Fibroblast of skin of back (primary cell): ENCODE results near the gene AGTPBP1.
A peak's percentile ranks its signal among the peaks of the same experiment; 100 is the strongest.

Source experiments
- DNase-seq: peaks from one replicate; pipeline ENCODE4 v3.0.0-alpha.2; 2013

The AGTPBP1 gene

DNA sequence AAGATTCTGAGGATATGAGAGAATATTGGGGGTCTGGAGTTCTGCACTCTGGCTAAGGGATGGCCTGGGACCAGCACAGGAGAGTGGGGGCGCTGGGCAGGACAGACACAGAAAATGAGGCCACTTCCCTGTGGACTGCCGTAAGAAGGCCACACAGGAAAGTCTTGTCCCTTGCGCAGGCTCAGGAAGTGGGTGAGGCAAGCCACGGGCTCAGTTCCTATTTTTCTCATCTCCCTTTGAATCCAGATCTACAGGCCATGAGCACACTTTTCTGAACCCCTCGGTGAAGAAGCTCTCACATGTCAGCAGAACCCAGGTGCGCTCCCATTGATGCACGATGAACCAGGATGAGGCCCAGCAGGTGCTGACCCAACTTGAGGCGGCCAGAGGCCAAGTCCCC, 207.4 kb downstream of the AGTPBP1 start:
- DNase-seq, result no peak

DNA sequence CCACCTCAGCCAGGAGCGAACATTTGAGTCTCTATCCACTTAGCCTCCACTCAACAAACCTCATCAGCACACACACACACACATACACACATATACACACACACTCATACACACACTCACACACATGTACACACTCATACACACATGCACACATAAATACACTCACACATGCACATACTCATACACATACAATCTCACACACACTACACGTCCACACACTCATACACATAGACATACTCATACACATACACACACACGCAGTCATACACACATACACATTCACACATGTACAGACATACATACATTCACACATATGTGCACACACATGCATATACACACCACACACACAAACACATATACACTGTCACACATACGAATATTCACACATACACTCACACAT, 208.2 kb downstream of the AGTPBP1 start:
- no peak for DNase-seq

DNA sequence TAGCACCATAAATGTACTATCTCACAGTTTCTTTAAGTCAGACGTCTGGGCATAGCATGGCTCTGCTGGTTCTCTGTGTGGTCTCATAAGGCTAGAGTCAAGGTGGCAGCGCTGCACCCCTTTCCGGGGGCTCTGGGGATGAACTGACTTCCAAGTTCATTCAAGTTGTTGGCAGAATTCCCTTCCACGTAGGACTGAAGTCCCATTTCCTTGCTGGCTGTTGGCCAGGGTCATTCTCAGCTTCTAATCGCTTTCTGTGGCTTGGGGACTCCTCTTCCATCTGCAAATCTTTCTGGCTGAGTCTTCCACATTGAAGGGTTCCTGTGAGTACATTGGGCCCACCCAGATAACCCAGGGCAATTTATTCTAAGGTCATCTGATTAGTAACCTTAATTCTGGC, 211.0 kb downstream of the AGTPBP1 start:
- no peak for DNase-seq

GRCh38 chr9:85528607-85529006, 213.1 kb downstream of the AGTPBP1 start:
- no peak for DNase-seq

DNA sequence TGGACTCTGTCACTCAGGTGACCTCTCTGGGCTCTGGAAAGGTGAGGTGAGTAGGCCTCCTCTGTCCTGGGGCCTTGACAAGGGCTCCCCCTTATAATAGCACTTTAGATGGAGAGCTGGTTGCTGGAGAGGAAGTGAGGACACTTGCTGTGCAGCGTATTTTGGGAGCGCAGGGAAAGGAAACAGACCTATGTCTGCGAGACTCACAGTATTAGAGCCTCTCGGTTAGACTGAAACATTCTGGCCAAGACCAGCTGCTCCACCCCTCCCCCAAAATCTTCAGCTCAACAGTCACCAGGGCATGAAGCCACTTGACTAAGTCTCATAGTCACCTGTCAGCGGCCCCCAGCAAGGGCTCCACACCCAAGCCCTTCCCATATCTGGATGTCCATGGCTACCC, 213.6 kb downstream of the AGTPBP1 start:
- DNase-seq, result no peak

DNA sequence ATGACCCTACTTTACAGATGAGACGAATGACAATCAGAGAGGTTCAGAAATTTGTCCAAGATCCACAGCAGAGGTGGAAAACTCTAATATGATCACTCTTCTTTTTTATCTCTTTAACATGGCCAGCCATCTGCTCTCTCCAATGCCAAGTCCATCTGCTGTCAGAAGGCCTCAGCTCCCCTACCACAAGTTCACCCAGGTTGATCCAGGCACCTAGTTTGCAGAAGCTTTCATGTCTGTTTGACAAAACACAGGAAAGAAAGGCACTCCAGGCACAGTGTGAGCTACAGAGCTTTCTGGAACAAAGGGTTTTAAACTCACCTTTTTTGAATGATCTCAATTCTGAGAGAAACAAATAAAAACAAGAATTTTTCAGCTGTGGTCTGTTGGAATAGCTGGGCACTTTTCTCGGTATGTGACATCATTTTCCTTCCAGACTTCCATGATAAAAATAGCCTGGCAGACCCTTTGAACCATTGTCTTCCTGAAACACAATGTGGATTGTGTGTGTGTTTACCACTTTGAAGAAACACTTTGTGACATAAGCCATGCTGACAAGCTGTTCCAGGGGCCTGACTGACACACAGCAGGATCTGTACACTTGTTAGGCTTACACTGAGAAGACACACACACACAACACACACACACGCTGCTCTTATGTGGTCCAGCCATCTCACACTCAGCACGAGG, 214.3 kb downstream of the AGTPBP1 start:
- no peak for DNase-seq

- DNase-seq, result no peak
Observed at GRCh38 chr9:85524531-85524930, 217.2 kb downstream of the AGTPBP1 start.

- no peak for DNase-seq
Observed at GRCh38 chr9:85523202-85523601, 218.6 kb downstream of the AGTPBP1 start.

- DNase-seq, result peak; percentile 56
Observed at GRCh38 chr9:85522459-85523092, 219.2 kb downstream of the AGTPBP1 start.

GRCh38 chr9:85521371-85522197, 220.2 kb downstream of the AGTPBP1 start:
- peak; percentile 55 for DNase-seq

GRCh38 chr9:85516976-85517637, 224.6 kb downstream of the AGTPBP1 start:
- DNase-seq, result no peak

GRCh38 chr9:85516455-85516854, 225.3 kb downstream of the AGTPBP1 start:
- DNase-seq, result no peak

- no peak for DNase-seq
Observed at GRCh38 chr9:85515021-85515420, 226.7 kb downstream of the AGTPBP1 start.

GRCh38 chr9:85514256-85514655, 227.5 kb downstream of the AGTPBP1 start:
- DNase-seq, result no peak

GRCh38 chr9:85511746-85512145, 230.0 kb downstream of the AGTPBP1 start:
- DNase-seq, result no peak

DNA sequence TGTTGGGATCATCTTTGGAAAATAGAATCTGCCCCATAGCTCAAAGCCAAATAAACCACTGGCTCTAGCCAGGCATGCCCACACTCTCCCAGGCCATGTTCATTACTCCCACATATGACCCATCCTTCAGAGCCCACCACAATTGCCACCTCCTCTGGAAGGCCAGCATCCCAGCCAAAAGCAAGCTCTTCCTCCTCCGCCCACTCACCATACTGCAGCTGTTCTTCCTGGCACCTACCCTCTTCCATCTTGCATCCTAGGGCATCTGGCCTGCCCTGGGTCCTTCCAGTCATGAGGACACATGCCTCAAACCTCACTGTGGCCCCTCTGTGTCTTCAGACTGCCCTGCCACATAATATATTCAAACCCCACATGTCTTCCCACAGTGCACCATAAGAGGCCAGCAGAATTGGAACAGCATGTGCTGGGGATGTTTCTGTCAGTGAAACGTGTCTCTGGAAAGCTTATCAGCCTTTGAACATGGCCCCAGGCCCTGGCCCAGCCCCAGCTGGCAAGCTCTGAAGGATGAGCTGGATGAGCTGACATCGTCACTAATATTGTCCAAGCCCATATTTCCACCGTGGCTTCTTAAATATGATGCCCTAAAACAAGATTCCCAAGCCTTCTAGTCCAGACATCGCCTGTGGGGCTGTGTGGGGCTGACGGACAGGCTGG, 230.8 kb downstream of the AGTPBP1 start:
- DNase-seq, result no peak

- DNase-seq, result no peak
Observed at GRCh38 chr9:85508616-85509015, 233.1 kb downstream of the AGTPBP1 start.

DNA sequence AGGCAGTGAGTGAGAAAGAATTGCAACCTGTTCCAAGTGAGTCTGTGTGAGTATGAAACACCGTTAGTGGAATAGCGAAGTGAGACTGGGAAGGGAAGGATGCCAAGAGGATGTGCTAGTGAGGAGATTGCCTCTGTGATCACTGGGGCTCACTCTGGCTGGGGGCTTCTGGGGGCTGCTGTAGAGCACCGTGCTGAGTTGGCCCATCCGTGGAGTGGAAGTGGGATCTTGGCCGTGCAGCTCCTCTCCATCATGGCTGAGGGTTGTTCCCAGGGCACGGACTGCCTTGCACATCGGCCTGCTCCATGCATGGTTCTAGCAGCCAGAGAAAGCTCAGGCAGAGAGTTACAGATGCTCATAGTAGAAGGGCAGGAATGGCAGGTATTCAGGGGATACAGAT, 236.1 kb downstream of the AGTPBP1 start:
- DNase-seq, result no peak

GRCh38 chr9:85502815-85503655, 238.7 kb downstream of the AGTPBP1 start:
- DNase-seq, result no peak

GRCh38 chr9:85501882-85502281, 239.9 kb downstream of the AGTPBP1 start:
- DNase-seq, result no peak

GRCh38 chr9:85501456-85501855, 240.3 kb downstream of the AGTPBP1 start:
- no peak for DNase-seq
